A673 (cell line): ENCODE data around the gene SNAPC5. TPM values are rescaled to one million over a fixed set of nuclear protein-coding genes. Genes with fewer than 3 reads are reported as not detected.
A peak's percentile ranks its signal among the peaks of the same experiment; 100 is the strongest.

Source experiments
- BruUV-seq: library from RNA; stranded (reverse); fragments of 400-500 nt; replicated peaks from 2 replicates; lab custom pipeline; 2021; lab: Mats Ljungman, UMichigan
- CTCF ChIA-PET: fragments of 300-600 bp; sonication (Branson Sonifier 250); formaldehyde crosslinking; loops from one replicate; lab custom pipeline; 2022; ENCODE audit warnings: antibody characterized with exemption; lab: Charles Lee
- POLR2A ChIA-PET: fragments of 300-600 bp; sonication (Branson Sonifier 250); formaldehyde crosslinking; loops from one replicate; lab custom pipeline; 2022; ENCODE audit warnings: antibody characterized with exemption; ENCODE audit not compliant: low non-redundant PET; lab: Charles Lee
- DNase-seq: peaks from one replicate; pipeline ENCODE4 v3.0.0-alpha.2; 2015; ENCODE audit warnings: low spot score
- H3K27ac ChIP-seq: fragments of 200-600 bp; sonication (generic); 2 replicates; pipeline ENCODE4 v1.5.1; 2016; ENCODE audit warnings: mixed run types, low read depth, mild to moderate bottlenecking, mixed read lengths, antibody characterized with exemption, low read length; ENCODE audit not compliant: poor library complexity, severe bottlenecking
- H3K27me3 ChIP-seq: fragments of 200-600 bp; sonication (generic); replicated peaks from 2 replicates; pipeline ENCODE4 v1.6.1; 2017; ENCODE audit warnings: mixed run types, low read depth, mild to moderate bottlenecking, mixed read lengths, antibody characterized with exemption, low read length; ENCODE audit not compliant: insufficient read depth, poor library complexity
- H3K36me3 ChIP-seq: fragments of 200-600 bp; sonication (generic); 2 replicates; pipeline ENCODE4 v1.6.1; 2016; ENCODE audit warnings: mixed run types, mild to moderate bottlenecking, mixed read lengths, antibody characterized with exemption, low read length; ENCODE audit not compliant: insufficient read depth, poor library complexity, severe bottlenecking
- H3K4me1 ChIP-seq: fragments of 200-600 bp; sonication (generic); 2 replicates; pipeline ENCODE4 v1.6.1; 2017; ENCODE audit warnings: mixed run types, mild to moderate bottlenecking, mixed read lengths, antibody characterized with exemption, low read length; ENCODE audit not compliant: insufficient read depth, poor library complexity, severe bottlenecking
- H3K4me3 ChIP-seq: fragments of 200-600 bp; sonication (generic); 2 replicates; pipeline ENCODE4 v1.5.1; 2016; ENCODE audit warnings: low read depth, mixed run types, mild to moderate bottlenecking, mixed read lengths, low read length; ENCODE audit not compliant: poor library complexity, severe bottlenecking
- H3K9me3 ChIP-seq: fragments of 200-600 bp; sonication (generic); 2 replicates; pipeline ENCODE4 v1.6.1; 2016; ENCODE audit warnings: mixed run types, low read depth, mild to moderate bottlenecking, mixed read lengths, antibody characterized with exemption, low read length; ENCODE audit not compliant: poor library complexity, severe bottlenecking
- EZH2 ChIP-seq: fragments of 200-600 bp; sonication (generic); IDR thresholded peaks from 2 replicates; pipeline ENCODE4 v1.6.1; 2017; ENCODE audit warnings: borderline replicate concordance, low read depth, mild to moderate bottlenecking, mixed read lengths, antibody characterized with exemption, low read length; ENCODE audit not compliant: poor library complexity, severe bottlenecking
- intact Hi-C: fragments of 100-400 bp; cut with micrococcal nuclease; formaldehyde crosslinking; loops from one replicate; pipeline ENCODE4 v1.10.0; 2022; ENCODE audit not compliant: unreplicated experiment
- total RNA-seq: library from RNA; stranded (reverse); gene quantifications from 2 replicates; pipeline ENCODE4 v1.2.3, GENCODE V29; 2021
- TF ChIP-seq, protein P1 (sequence below): fragments of 300-800, 200-600 bp; sonication (generic); conservative IDR thresholded peaks from 2 replicates; pipeline ENCODE4 v1.5.1; 2017; ENCODE audit warnings: low read depth, mild to moderate bottlenecking, antibody characterized with exemption, low read length, moderate library complexity, mixed read lengths

The SNAPC5 gene
- total RNA-seq, 1 experiment from 2014 or later: 28.9 TPM

- POLR2A ChIA-PET: no interaction called here
These were observed 8.3 kb upstream of the SNAPC5 start for GRCh38 chr15:66505818-66506217.

DNA sequence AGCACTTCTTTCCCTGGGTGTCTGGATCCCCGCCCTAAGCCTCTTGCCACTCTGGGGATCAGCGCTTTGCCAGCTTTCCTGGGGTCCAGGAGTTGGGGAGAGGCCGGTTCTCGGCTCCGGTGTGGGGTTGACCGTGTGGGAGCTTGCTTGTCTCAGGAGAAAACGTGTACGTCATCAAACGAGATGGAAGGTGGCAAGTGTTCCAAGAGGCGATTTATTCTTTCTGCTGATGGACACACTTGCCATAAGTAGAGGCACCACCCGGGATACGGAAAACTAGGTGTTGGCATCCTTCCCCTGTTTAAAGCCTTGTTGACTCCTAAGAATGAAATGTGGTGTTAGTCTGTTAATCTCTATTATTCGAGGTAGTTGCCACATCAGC, 7.9 kb upstream of the SNAPC5 start:
- TF ChIP-seq, protein P1, sequence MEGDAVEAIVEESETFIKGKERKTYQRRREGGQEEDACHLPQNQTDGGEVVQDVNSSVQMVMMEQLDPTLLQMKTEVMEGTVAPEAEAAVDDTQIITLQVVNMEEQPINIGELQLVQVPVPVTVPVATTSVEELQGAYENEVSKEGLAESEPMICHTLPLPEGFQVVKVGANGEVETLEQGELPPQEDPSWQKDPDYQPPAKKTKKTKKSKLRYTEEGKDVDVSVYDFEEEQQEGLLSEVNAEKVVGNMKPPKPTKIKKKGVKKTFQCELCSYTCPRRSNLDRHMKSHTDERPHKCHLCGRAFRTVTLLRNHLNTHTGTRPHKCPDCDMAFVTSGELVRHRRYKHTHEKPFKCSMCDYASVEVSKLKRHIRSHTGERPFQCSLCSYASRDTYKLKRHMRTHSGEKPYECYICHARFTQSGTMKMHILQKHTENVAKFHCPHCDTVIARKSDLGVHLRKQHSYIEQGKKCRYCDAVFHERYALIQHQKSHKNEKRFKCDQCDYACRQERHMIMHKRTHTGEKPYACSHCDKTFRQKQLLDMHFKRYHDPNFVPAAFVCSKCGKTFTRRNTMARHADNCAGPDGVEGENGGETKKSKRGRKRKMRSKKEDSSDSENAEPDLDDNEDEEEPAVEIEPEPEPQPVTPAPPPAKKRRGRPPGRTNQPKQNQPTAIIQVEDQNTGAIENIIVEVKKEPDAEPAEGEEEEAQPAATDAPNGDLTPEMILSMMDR: no peak
- TF ChIP-seq EZH2: no peak
- no peak for DNase-seq
- Histone ChIP-seq H3K27me3 (no peaks in the 10 kb centered on the region), H3K27ac (peak overlapping the region; percentile 93), H3K4me1 (peaks cover 10% of the 10 kb centered on the region), H3K36me3 (peaks cover 43% of the 10 kb centered on the region), H3K9me3 (no peaks in the 10 kb centered on the region), H3K4me3 (peak overlapping the region; percentile 72)
- ChIA-PET POLR2A (interaction anchor here (0.6 kb wide), 1 partner anchor 66 kb away, joined by 3 read pairs; no protein-coding TSS in a partner anchor), CTCF (no interaction called here)
- intact Hi-C loops: no loop called here
- BruUV-seq: TSS peak; percentile 82

More at GRCh38 chr15:66505818-66506217, 8.3 kb upstream of the SNAPC5 start:
- CTCF ChIA-PET: no interaction called here
- BruUV-seq: no TSS peak
- Histone ChIP-seq H3K27me3 (no peaks in the 10 kb centered on the region), H3K36me3 (peaks cover 39% of the 10 kb centered on the region), H3K4me1 (peaks cover 10% of the 10 kb centered on the region), H3K9me3 (no peaks in the 10 kb centered on the region), H3K4me3 (peak overlapping the region; percentile 72), H3K27ac (peak overlapping the region; percentile 93)
- TF ChIP-seq, protein P1: no peak
- TF ChIP-seq EZH2: no peak
- intact Hi-C loops: no loop called here
- no peak for DNase-seq

- ChIA-PET POLR2A (interaction anchor here (0.6 kb wide), 1 partner anchor 67 kb away, joined by 3 read pairs; no protein-coding TSS in a partner anchor), CTCF (interaction anchor here (0.5 kb wide), 1 partner anchor 62 kb away, joined by 4 read pairs; no protein-coding TSS in a partner anchor)
- Histone ChIP-seq H3K36me3 (peaks cover 49% of the 10 kb centered on the region), H3K9me3 (no peaks in the 10 kb centered on the region), H3K27ac (peak within 1 kb of the TSS; percentile 93), H3K4me1 (peaks cover 10% of the 10 kb centered on the region), H3K27me3 (no peaks in the 10 kb centered on the region), H3K4me3 (peak within 1 kb of the TSS; percentile 72)
- no TSS peak for BruUV-seq
- intact Hi-C loops: no loop called here
- TF ChIP-seq EZH2: no peak
- TF ChIP-seq, protein P1: no peak
- peak; percentile 86 for DNase-seq
These were observed 7.2 kb upstream of the SNAPC5 start, which contains the start of the genes RPL4 and ZWILCH for GRCh38 chr15:66504563-66505429. Gene RPL4, minus strand, starts transcription at chr15:66504855. Its CDS starts 65 bp downstream, at chr15:66504790. Gene ZWILCH, plus strand, starts transcription at chr15:66505326. Its CDS starts 13 bp downstream, at chr15:66505339.
